ENCODE measurements around the gene ACSS3.
"Not testable (repeated sequence)": the region's sequence is repeated elsewhere in the genome, so short reads cannot be mapped to it uniquely, and the experiment has no call there.

Gene ACSS3

DNA sequence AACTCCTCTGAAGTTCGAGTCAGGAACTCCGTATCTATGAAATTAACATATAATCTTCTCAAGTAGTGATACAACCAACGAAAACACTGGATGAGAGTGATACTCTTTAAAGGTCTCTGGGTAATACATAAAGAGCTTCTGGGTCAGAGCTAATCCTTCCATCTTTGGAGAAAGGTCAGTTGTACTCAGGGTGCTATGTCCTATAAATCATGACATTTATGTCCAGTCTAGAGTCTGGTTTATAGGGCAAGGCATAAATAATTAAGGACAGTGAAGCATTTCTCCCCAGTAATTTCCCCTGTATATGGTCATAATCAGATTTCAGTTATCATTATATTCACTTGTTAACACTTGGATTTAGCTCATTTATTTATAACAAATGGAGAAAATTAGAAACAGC is 90.6 kb downstream of the ACSS3 start:
- DNase-seq = no peak

DNA sequence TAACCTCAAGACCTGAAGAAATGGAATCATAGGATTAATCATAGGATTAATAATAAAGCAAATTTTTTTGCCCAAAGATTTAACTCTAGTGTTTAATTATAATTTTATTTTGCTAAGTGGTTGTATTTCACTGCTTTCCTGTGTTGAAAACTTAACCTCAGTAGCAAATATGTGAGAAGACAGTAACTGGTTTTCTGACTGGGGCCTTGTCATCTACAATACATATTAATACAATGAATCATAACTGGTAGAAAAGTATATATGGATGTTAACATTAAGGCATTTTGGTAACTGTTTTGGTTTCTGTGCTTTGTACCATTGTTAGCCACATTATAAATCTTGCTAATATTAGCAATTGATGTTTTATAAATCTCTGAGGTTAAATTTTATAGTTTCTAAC is 92.2 kb downstream of the ACSS3 start:
- no peak for DNase-seq

DNA sequence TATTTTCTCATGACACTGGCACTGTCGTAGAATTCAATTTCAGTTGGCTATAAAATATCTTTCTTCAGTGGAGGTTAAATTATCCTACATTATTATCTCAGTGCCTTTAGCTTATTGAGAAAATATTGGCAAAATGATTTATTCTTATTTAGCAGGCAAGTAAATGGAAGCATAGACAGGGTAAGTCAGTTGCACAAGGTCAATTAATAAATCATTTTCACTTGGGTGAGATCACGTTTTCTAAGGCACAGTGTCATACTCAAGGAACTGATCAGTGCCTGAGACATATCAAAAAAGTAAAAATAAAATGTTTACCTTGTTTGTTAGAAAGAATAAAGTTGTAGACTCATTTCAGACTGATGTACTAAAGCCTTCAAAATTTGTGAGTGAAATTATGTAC is 95.0 kb downstream of the ACSS3 start:
- no peak for DNase-seq

DNA sequence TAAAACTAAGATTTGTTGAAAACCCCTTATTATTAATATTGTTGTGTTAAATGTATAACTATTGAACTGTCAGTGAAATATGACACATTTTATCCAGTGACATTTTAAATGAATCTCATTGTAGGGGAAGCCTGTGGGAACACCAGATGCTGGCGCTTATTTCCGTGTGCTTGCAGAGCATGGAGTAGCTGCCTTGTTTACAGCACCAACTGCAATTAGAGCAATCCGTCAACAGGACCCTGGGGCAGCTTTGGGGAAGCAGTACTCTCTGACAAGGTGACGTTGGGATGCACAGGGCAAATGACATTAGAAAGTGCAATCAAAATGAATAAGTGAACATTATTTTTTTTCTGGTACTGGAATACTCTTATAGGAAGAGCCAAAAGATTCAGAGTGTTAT is 96.8 kb downstream of the ACSS3 start:
- DNase-seq = no peak

DNA sequence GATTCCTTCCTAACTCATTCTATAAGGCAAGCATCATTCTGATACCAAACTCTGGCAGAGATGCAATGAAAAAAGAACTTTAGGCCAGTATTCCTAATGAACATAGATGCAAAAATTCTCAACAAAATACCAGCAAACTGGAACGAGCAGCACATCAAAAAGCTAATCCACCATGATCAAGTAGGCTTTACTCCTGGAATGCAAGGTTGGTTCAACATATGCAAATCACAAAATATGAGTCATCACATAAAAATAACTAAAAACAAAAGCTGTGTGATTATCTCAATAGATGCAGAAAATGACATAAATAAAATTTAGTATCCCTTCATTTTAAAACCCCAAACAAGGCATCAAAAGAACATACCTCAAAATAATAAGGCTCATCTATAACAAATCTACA is 98.9 kb downstream of the ACSS3 start:
- DNase-seq = no peak

DNA sequence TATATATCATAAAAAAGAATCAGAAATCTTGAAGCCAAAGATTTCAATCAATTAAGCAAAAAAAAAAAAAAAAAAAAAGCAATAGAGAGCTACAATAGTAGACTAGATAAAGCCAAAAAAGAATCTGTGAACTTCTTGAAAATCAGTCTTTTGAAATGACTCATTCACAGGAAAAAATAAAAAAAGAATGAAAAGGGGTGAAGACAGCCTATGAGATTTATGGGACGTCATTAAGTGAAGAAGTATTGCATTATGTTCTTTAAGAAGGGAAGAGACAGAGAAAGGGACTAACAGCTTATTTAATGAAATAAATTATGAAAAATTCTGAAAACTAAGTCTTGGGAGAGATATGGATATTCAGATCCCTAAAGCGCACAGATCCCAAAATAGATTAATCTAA is 103.8 kb downstream of the ACSS3 start:
- DNase-seq = no peak

DNA sequence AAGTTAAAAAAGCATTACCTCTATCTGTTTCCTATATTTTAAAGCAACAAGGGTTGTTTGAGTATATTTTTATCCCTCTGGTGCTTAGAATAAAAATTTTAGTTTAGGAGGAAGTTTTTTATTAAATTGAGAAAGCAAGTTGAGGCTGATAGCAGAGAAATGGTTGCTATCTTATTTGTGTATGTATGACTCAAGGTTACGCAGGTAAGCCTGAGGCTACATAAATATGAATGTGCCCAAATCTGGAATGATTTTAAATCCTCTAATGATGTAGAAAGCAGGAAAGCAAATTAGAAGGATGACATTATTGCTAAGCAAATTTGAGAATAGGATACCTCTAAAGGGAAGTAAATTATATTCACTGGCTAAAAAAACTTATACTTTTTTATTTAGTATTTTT is 109.8 kb downstream of the ACSS3 start:
- no peak for DNase-seq

DNA sequence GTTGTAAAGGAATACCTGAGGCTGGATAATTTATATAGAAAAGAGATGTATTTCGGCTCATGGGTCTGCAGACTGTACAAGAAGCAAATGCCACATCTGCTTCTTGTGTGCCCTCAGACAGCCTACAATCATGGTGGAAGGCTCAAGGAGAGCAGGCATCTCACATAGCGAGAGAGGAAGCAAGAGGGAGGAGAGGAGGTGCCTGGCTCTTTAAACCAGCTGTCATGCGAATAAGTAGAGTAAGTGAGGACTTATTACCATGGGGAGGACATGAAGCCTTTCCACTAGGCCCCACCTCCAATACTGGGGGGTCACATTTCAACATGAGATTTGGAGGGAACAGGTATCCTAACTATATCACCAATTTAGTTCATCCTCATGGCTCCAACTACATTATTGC is 118.7 kb downstream of the ACSS3 start:
- DNase-seq = no peak

DNA sequence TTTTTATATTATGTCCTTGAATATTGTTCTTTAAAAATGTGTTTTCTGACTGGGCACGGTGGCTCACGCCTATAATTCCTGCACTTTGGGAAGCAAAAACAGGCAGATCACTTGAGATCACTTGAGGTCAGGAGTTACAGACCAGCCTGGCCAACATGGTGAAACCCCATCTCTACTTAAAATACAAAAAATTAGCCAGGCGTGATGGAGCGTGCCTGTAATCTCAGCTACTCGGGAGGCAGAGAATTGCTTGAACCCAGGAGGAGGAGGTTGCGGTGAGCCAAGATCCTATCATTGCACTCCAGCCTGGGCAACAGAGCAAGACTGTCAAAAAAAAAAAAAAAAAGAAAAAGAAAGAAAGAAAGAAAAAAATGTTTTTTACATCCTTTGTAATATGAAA is 122.7 kb downstream of the ACSS3 start:
- not testable (repeated sequence) for DNase-seq

DNA sequence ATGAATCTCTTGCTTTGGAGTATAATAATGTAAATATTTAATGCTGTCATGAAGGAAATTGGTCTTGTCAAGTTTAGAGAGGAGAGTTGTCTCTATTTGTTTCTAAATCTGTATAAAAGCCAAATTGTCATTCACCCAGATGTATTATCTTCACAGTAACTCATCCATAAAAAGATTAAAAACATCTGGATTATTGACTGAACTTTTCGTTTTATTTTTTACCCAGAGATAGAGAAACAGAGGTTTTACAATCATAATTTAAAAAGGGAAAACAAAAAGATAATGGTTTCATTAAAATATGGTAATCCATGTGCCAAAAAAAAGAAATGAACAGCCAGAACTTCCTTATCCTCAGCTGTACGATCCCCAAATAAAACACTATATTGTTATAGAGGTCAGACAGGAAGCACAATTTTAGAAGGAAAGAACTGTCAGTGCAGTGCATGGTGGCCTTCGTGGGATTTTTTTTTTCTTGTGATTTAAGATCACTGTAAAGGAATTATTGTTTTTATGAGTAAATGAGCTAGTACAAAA is 125.9 kb downstream of the ACSS3 start:
- no peak for DNase-seq

DNA sequence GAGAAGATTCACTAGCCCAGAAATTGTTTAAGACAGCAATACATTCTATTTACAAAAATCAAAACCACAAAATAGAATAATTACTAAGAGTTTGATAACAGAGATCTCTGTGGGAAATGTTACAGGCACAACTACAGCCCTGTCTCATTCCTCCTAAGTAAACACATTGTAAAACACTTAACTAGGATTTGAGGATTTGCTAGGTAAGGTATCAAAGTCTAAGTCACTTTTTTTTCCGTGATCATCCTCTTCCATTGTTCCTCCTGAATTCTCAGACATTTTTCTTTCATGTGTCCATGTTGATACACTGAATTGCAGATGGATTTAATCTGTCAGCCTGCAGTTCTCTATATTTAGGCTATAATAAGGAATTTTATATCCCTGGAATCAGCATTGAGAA is 127.5 kb downstream of the ACSS3 start:
- no peak for DNase-seq

DNA sequence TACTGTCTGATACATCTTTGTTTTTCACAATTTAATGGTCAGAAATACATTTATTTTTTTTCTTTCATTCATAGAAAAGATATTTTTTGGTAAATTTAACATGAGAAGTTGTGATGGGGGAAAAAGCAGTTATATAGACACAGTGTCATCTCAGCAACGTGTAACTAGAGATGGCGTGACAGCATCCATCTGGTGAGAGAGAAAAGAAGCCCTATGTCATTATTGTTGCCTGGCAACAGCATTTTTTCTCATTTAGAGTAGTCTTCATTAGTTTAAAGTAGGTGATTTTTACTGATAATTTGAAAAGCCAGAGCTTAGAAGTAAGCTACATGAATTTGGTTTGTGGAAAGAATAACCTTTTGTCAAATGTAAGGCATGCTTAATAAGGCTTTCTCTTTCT is 128.6 kb downstream of the ACSS3 start:
- peak; percentile 65 for DNase-seq

DNA sequence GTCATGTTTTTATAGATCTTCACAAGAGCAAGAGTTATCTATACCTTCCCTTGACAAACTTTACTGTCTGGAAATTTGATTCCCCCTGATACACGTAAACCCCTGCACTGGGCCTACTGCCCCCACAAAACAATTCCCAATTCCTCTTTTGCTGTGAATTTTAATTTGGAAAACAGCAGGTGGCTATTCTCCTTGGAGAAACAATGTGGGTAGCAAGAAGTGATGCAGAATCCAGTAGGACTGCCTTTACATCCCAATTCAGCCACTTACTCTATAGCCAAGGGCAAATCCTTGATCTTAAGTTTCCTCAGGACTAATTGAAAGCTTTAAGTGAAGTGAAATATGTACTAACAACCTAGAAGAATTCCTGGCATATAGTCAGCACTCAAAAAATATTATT is 129.3 kb downstream of the ACSS3 start:
- DNase-seq = no peak

DNA sequence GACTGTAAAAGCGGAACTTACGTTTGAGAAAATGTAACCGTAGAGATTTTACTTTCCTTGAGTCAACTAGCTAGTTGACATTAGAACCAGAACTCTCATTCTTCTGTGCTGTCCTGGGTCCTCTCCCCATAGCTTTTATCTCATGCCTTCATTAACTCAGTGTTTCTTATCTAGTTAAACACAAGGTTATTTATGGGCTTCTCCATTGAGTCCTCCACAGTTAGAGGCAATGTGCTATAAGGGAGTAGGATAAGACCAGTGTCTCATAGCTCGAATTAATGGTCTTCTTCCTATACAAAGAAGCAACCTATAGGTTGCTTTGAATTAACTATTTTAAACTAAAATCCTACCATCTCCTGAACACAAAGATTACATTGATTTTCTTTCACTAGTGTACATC is 129.8 kb downstream of the ACSS3 start:
- DNase-seq = no peak

DNA sequence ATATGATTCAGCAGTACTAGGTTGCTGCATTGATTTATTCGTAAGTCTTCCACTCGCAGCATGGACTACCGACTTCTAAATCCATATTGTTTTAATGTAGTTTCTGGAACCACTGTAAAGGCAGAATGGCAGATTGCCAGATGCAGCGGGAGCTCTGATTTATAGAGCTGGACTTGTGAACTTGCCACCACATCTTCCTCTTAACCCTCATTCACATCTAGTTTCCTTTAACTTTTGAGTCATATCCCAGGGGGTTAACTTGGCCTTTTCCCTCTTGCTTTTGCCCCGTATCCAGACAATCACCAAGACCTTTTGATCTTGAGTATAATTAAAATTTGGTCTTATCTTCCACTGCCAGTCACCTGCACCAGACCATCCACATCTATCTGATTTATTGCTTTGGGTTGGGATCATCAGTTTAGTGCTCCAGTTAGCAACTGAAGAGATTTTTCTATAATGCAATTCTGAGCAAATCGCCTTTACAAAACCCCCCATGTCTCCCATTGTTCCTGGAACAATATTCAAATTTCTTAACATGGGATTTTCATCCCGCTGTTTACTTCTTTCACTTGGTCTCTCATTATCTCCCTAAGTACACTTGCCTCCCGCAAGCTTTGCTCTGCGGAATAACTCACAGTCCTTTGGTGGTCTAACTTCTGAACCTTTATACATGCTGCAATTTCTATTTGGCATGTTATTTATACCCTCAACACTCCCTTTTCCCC is 130.5 kb downstream of the ACSS3 start:
- no peak for DNase-seq

DNA sequence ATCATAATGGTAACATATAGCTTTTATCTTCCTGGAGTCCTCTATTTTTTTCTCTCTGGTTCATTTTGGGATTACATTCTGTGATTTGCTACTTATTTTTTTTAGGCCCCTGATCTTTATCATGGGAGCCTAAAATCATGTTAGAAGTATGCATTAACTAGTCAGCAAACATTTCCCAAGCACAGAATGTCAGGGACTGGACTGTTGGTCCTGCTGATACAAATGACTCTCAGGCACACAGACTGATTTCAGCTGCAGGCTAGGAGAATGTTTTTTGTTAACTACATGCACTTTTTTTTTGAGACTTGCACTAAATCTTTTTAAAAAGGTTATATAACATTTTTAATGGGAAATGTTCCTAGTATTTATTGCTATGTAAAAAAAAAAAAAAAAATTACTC is 131.1 kb downstream of the ACSS3 start:
- no peak for DNase-seq

DNA sequence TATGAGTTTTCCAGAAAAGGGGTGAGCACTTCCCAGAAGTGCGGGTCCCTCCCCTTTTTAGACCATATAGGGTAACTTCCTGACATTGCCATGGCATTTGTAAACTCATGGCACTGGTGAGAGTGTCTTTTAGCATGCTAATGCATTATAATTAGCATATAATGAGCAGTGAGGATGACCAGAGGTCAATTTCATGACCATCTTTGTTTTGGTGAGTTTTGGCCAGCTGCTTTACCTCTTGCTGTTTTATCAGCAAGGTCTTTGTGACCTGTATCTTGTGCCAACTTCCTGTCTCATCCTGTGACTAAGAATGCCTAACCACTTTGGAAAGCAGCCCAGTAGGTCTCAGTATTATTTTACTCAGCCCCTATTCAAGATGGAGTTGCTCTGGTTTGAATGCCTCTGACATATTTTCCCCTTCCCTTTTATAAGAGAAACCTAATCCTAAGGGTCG is 131.9 kb downstream of the ACSS3 start:
- DNase-seq = peak; percentile 51

DNA sequence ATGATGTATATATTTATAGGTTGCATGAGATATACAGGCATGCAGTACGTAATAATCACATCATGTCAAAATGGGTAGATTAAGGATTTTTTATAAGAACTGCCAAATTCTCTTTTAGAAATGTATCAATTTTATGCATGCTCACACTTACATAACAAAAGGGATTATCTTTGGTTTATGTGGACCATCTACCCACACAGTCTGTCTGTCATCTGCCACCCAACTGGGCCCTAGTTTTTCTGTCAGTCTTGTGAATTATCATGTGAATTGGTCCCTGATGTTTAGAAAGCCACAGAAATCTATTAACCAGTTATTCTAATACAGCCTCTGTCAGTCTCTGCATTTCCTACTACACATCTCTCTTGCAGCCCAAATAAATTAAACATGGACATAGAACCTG is 133.4 kb downstream of the ACSS3 start:
- DNase-seq = no peak

DNA sequence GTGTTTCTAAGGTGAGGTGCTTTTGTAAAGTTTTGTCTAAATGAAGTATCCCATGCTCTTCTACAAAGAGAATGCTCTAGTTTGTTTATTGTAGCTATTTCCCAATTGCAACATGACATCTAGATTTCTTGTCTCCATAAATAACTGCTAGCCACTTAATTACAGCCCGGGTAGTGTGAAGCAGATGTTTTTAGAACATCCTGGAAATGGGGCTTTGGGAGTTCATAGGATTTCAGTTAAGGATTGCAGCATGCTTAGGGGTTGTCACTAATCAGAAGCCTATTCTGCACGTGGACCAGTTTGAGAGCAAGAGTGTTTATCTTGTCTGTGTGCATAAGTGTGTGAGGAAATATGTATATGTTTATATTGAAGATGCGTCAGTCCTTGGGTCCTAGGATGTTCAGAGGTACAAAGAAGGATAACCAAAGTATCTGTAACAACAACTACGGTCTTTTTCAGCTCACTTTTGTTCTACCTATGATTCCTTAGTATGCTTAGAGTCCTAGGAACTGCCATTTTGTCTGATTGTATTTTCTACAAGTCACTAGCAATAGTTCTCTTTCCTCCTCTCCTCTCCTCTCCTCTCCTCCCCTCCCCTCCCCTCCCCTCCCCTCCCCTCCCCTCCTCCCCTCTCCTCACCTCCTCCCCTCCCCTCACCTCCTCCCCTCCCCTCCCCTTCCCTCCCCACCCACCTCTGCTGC is 135.3 kb downstream of the ACSS3 start:
- DNase-seq = no peak

DNA sequence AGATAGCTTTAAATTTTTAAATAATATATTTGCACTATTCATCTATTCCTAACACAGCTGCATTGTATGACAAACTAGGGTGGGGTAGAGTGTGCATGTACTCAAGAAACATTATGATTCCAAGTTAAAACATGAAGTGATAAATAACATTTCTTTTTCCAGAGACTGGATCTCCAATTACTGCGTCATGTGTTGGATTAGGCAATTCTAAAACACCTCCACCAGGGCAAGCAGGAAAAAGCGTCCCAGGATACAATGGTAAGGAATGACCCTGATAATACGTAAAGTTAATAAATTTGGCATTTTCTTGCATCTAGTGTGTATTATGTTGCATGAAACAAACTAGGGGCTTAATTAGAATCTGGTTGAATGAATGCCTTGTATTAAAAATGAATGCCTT is 138.9 kb downstream of the ACSS3 start:
- no peak for DNase-seq

DNA sequence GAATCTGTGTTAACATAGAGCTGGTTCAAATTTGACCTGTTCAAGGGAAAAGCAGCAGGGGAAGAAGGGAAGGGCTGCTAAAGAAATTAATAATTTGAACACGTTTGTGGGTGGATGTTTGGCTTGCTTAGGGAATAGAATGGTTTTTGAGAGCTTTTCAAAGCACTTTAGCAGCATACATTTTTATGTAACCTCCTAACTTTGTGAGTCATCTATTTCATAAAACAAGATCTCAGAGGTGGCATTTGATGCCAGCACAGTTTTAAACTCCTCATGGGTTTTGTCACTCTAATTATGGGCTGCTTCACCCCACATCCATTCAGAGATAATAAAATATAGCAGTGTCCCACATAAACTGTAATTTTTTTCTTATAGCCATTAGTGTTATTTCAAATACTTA is 143.8 kb downstream of the ACSS3 start:
- no peak for DNase-seq

DNA sequence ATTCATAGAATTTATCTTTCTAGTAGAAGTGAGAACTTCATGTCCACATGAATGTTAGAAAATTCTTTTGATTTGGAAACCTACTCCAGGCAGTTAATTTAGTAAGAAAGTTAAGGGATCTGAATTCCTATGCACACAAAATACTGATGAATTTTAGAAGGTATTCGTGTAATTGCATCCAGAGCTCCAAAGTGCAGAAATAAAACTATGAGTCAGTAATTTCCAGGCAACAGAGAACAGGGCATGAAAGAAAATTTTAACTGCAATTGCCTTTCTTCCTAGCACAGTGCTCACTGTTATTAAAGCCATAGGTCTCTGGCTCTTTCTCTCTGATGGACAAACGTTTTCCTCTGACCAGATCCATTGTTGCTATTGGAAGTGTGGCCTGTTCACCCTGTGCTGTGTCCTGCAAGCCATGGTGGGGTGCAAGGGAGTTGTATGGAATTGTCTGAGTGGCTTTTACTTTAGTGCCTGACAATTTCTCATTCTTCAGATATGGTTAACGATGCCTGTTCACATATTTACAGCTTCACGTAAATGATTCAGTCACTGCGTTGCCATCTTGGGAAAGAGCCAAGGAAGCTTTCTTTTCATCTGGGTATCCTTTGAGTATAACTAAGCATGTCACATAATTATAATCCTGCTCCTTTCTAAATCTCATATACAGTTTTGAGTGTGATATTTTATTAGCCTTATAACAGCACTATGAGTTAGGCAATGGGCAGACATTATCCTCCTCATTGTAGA is 145.1 kb downstream of the ACSS3 start:
- DNase-seq = no peak

DNA sequence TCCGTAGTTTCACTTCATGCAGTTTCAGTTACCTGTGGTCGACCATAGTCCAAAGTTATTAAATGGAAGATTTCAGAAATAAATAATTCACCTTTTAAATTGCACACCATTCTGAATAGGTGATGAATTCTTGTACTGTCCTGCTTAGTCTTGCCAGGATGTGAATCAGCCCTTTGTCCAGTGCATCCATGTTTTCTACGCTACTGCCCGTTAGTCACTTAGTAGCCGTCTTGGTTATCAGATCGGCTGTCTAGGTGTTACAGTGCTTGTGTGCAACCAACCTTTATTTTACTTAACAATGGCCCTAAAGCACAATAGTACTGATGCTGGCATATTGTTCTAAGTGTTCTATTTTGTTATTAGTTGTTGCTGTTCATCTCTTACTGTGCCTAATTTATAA is 146.7 kb downstream of the ACSS3 start:
- no peak for DNase-seq

DNA sequence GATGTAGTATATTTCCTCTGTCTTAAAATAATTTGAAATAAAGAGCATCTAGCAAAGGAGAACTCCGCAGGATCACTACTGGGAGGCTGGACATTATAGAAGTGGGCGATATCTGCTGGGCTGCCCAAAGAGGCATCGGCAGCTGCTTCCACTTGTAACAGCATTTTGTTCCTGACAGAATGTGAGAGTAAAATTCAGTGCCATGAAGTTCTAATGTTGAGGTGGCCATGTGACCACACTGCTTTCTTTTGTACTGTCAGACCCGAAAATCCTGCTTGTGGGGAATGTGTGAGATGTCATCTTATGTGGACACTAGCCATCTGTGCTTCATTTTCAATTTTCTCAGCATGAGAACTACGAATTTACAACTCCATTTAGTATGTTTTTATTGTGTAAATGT is 151.9 kb downstream of the ACSS3 start:
- DNase-seq = peak; percentile 40
